ENCODE data around the gene HMGN5.

Gene HMGN5, protein sequence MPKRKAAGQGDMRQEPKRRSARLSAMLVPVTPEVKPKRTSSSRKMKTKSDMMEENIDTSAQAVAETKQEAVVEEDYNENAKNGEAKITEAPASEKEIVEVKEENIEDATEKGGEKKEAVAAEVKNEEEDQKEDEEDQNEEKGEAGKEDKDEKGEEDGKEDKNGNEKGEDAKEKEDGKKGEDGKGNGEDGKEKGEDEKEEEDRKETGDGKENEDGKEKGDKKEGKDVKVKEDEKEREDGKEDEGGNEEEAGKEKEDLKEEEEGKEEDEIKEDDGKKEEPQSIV

DNA sequence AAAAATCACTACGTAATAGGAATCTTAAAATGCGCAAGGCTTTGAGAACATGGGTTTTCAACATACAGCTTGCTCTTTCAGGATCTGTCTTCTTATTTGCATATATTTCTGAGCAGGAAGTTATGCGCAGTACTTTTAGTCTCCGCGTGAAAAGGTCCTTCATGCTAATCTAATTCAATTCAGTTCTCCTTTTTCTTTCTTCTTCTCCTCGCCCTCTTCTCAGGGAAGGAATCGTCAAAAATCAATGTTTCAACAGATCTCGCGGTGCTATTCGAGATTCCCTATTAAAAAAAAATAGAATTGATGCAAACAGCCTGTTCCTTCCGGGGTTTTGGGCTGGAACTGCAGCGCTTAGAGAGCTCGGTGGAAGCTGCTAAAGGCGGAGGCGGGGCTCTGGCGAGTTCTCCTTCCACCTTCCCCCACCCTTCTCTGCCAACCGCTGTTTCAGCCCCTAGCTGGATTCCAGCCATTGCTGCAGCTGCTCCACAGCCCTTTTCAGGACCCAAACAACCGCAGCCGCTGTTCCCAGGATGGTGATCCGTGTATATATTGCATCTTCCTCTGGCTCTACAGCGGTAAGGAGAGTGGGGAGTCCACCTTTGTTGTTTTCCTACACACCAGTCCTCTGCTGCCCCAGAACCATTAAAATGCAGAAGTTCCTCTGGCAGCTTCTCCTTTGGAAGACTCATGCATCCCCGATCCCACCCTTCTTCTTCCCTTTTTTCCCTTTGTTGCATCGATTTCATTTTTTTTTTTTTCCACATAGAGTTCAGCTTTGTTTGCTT lies at the start of gene HMGN5, which contains the start of gene SH3BGRL:
TSS of gene HMGN5 (minus strand) at position 243 of the 785 bp plus-strand sequence. CDS start 80,364 bp downstream, outside the sequence.
TSS of gene SH3BGRL (plus strand) at position 432 of the 785 bp plus-strand sequence. CDS start at position 531, 99 bp downstream.
- in situ Hi-C loops (cut with HindIII; ENCODE audit: low sequenced_read_pairs) = no loop called here

DNA sequence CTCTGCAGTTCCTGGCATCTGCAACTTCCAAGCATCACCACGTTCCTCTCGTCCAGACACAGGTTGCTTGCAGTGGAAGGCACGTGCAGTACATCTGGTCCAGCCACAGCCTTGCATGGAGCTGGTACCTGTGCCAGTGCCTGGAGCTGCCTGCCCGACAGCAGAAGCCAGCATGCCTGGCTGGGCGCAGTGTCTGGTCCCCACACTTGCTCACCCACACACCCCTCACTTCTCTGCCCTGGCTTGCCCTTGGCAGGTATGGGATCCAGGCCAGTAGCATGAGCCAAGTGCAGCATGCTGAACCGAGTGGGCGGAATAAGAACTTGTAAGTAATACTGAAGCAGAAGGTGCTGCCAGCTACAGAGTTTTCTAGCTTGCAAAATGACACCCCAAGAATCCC lies 40.0 kb upstream of the HMGN5 start:
- in situ Hi-C loops (cut with HindIII; ENCODE audit: low sequenced_read_pairs) = loop anchor here (5.0 kb wide), 1 partner anchor 96 kb away; no protein-coding TSS in a partner anchor

DNA sequence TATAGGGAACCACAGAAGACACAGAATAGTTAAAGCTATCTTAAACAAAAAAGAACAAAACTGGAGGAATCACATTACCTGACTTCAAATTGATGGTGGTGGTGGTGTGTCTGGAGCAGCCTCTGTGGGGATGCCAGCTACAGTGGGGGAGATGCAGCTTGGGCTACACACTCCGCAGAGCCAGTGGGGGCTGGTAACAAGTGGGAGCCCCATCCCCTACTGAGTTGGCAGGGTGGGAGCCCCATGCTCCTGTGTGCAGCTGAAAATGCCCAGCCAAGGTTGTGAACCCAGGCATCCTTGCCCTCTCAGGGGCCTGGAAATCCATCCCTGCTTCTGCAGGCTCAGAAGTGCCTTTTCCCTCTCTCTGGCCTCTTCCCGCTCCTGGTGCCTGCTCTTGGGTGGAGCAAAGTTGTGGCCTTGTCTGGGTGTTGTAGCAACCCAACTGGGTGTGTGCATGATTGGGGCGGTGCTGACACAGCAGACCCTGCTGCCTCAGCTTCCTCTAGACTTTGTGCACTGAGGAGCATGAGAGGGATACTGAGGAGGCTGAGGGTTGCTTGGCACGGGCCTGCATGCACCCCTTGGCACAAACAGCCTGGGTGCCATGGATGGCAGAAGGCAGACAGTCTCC lies 39.1 kb upstream of the HMGN5 start:
- in situ Hi-C loops (cut with HindIII; ENCODE audit: low sequenced_read_pairs) = loop anchor here (5.0 kb wide), 1 partner anchor 96 kb away; no protein-coding TSS in a partner anchor

DNA sequence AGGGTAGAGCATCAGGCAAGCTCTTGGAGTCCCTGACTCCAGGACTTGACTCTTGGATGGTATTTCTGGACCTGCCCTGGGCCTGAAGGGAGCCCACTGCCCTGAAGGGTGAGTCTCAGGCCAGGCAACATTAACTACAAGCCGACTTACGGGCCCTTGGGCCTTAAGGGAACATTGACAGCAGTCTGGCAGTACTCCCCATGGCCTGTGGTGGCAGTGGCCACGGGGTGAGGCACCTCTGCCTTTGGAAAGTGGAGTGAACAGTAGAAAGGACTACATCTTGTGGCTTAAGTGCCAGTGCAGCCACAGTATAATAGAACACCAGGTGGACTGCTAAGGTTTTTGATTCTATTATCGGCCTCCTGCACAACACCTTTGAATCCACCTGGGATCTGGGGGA lies 36.5 kb upstream of the HMGN5 start:
- in situ Hi-C loops (cut with HindIII; ENCODE audit: low sequenced_read_pairs) = no loop called here

DNA sequence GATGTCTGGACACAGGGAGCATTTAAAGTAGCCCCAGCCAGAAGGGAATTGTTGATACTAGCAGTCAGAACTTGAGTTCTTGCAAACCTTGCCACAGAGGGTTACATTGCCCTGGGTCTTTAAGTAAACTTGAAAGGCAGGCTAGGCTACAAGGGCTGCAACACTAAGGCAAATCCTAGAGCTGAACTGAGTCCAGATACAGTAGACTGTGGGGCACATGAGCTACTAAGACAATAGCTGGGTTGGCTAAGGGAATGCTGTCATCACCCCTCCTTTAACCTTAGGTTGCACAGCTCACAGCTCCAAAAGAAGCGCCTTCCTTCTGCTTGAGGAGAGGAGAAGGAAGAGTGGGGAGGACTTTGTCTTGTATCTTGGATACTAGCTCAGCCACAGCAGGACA lies 35.8 kb upstream of the HMGN5 start:
- in situ Hi-C loops (cut with HindIII; ENCODE audit: low sequenced_read_pairs) = no loop called here

DNA sequence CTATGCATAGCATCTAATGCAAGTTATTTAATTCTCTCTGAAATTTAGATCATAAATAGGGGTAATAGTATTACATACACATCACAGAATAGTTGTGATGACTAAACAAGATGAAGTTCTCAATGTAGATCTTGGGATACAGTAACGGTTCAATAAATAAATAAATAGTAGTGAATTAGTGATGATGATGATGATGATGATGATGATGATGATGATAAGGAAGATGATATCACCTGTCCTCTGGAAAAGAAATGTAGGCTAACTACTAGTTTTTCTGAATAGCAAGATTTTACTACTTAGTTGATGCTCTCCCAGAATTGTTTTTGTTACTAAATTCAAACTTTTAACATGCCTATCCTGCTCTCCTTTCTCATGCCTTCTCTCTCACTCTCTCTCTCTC lies 30.5 kb upstream of the HMGN5 start:
- in situ Hi-C loops (cut with HindIII; ENCODE audit: low sequenced_read_pairs) = no loop called here

DNA sequence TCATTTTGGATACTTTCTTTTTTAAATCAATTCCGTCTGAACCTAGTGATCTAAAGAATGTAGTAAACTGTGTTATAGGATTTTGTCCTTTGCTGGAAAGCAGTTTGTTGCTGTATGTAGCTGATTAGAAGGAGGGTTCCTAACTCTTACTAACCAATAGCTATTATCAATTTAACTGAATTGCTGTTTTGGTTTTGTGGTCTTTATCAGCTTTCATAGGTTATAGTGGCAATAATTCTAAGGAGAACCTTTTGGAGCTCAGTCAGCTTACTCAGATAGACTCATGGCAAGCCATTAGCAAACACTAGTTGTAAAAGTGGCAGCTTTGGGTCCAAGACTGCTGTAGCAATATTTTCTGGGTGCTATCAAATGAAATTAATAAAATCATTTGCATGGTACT lies 29.8 kb upstream of the HMGN5 start:
- in situ Hi-C loops (cut with HindIII; ENCODE audit: low sequenced_read_pairs) = no loop called here

DNA sequence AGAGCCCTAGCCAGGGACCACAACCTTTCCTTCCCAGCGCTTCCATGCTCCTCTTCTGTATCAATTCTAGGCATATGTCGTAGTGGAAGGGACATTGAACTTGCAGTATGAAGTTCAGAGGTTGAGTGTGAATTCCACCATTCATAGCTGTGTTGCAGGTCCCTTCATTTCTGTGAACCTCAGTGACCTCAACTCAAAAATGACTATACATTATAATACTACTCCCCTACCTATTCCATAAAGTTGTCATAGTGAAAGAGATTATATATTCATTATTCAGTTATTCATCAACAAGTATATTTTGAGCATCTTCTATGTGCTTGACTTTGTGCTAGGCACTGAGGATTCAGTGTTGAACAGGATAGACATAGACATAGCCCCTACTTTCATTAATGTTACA lies 28.2 kb upstream of the HMGN5 start:
- in situ Hi-C loops (cut with HindIII; ENCODE audit: low sequenced_read_pairs) = no loop called here

DNA sequence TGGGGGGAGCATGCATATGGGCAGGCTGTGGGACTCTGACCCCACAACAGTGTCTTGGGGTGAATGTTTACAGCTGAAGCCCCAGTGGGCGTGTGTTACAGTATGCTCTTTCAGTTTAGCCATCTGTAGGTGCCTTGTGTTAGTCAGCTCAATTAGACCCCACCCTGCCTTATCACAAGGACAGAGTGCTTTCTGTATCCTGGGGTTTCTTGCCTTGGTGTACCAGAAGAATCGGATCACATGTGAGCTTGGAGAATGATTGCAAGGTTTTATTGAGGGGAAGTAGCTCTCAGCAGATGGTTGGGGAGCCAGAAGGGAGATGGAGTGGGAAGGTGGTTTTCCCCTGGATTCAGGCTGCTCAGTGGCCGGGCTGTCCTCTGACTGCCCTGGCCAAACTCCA lies 27.5 kb upstream of the HMGN5 start:
- in situ Hi-C loops (cut with HindIII; ENCODE audit: low sequenced_read_pairs) = no loop called here

DNA sequence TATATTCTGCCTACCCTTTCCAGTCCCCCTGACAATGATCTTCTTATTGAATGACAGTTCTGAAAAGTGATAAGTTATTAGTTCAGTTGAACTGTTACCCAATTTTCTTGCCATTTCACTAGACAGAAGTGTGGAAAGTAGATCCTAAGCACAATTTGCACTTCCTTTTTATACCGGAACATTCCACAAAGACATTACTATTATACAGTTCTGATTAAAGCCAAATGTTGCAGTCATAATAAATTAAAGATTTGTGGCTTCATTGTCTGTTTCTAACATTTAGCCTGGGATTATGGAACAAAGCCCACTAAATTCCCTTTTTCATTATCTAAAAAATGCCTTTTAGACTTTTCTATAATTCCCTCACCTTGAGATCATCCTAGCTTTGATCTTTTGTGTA lies 14.0 kb upstream of the HMGN5 start:
- in situ Hi-C loops (cut with HindIII; ENCODE audit: low sequenced_read_pairs) = no loop called here

DNA sequence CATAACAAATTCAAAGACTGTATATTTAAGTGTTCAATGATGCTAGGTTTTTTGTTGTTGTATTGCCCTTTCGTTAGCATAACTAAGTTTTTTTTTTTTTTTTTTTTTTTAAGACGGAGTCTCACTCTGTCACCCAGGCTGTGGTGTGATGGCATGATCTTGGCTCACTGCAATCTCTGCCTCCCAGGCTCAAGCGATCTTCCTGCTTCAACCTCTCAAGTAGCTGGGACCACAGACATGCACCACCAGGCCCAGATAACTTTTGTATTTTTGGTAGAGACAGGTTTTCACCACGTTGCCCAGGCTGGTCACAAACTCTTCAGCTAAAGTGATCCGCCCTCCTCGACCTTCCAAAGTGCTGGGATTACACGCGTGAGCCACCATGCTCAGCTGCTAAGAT lies 7.2 kb upstream of the HMGN5 start:
- in situ Hi-C loops (cut with HindIII; ENCODE audit: low sequenced_read_pairs) = no loop called here

DNA sequence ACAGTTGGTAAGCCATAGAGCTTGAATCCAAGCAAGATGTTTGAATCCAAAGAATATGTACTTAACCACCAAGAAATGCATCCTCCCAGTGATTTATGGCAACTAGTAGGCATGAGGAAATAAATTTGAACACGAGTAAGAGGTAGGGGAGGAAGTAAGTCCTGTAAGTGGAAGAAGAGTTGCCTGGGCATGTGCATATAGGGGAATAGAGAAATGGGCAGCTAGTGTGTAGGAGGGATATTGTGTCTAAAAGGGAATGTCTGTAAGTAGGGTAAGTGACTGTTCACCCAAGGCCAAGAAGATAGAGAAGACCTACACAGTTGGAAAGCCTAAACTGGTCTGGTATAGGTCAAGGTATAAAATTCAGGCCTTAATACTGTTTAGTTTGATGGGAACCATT lies 4.8 kb upstream of the HMGN5 start:
- in situ Hi-C loops (cut with HindIII; ENCODE audit: low sequenced_read_pairs) = no loop called here

DNA sequence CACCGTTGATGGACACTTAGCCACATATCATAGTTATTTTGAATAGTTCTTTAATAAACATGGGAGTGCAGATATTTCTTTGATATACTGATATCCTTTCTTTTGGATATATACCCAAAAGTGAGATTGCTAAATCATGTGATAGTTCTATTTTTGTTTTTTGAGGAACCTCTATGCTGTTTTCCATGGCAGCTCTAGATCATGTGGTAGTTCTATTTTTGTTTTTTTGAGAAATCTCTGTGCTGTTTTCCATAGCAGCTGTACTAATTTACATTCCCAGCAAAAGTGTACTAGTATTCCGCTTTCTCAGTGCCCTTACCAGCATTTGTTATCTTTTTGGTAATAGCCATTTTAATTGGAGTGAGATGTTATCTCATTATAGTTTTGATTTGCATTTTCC lies 3.8 kb upstream of the HMGN5 start:
- in situ Hi-C loops (cut with HindIII; ENCODE audit: low sequenced_read_pairs) = no loop called here

DNA sequence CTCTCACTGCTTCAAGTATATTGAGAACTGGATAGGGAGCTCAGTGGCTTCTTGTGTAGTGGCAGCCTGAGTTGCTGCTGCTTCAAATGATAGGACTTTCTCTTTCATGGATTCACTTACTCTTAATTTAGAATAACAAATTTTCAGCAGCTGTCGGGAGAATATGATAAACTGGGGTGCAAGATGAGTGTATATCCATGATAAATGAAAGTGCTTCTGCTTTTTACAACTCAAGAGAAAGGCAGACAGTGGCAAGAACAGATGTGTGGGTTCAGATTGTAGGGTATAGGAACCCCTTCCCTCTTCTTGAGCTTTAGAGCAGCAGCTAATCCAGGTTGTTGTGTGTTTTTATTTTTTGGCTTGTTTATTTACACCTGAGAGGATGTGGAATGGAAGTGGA lies 1.2 kb upstream of the HMGN5 start:
- in situ Hi-C loops (cut with HindIII; ENCODE audit: low sequenced_read_pairs) = no loop called here

DNA sequence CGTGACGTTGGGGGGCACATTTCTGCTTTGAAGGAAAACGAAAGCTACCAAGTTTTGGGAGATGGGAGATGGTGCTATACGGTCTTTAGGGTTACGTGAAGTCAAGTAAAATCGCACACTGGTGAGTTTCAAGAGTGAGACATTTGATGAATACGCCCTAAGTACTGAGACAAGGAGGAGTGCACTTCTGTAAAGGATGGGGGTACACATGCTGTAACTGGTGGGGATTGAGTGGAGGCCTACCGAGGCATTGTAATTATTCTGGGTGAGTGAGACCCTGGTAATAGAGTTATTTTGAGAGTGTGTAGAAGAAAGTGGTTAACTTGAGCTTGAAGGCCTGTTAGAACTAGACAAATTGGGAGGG lies 725 bp upstream of the HMGN5 start:
- in situ Hi-C loops (cut with HindIII; ENCODE audit: low sequenced_read_pairs) = no loop called here

DNA sequence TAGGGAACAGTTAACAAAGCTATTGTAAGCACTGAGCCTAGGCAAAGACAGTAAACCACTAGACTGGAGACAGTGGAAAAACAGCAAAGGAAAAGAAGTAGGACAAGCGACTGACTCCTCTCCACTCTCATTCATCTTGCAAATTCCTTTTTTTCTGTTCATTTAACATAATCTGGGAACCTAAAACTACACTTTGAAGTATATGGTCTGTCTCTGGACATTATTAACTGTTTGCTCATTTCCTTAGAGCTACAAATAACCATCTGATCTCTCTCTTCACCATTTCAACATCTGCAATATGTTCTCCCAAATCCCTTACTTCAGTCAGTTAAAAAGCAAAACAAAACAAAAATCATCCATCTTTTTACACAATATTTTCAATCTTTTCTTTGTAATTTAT lies 642 bp downstream of the HMGN5 start:
- in situ Hi-C loops (cut with HindIII; ENCODE audit: low sequenced_read_pairs) = no loop called here

DNA sequence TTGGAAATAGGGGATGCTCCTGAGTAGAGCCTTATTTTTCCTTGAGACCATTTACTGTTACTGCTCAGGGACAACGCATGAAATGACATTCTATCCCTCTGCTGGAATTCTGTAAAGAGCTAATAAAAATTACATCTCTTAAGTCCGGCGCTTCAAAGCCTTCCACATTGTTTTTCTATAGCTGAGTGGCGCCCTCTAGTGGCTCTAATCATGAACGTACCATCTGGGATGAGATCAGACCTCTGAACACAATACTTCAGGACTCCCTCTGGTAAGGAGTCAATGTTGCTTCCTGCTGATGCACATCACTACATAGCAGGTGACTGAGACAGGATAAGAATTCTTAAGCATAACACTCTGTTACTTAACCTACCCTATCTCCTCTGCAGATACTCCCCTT lies 6.0 kb downstream of the HMGN5 start:
- in situ Hi-C loops (cut with HindIII; ENCODE audit: low sequenced_read_pairs) = no loop called here

DNA sequence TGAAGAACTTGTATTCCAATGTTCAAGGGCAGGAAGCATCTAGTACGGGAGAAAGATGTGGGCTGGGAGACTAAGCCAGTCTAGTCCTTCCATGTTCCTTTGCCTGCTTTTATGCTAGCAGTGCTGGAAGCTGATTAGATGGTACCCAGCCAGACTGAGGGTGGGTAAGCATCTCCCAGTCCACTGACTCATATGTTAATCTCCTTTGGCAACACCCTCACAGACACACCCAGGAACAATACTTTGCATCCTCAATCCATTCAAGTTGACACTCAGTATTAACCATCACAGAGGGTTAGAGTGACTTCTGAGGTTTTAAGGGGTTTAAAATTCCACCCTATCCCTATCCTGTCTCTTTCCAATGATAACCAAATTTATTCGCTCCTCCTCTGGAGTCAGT lies 6.5 kb downstream of the HMGN5 start:
- in situ Hi-C loops (cut with HindIII; ENCODE audit: low sequenced_read_pairs) = no loop called here

DNA sequence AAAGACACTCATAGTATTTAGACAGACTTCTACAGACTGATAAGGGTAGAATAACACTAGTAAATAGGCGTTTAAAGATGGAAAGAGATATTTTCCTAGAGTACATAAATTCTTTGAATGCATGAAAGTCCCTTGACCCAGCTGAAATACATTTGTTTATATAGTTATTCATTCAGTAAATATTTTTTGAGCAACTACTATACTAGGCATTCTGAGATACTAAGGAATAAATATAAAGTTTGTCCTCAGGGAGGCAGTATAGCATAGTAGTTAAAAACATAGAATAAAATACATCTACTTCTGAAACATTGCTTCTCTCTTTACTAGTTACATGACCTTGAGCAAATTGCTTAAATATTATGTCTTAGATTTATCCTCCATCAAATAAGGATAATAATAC lies 27.4 kb downstream of the HMGN5 start:
- in situ Hi-C loops (cut with HindIII; ENCODE audit: low sequenced_read_pairs) = no loop called here

DNA sequence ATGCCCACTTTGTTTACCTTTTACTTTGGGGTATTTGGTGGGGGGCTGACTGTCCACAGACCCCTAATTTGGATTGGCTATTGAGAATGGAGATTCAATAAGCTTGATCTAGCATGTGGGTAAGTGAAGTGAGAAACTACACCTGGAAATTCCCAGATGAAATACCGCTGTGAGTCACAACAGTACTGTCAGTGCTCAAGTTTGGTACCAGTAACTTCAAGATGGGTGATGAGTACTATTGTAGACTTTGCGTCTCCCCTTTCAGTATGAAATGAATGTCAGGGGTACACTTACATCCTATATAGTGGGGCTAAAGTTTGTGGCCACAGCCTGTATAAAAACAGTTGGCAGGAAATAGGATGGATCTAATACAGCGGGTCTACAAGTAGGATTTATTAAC lies 33.3 kb downstream of the HMGN5 start:
- in situ Hi-C loops (cut with HindIII; ENCODE audit: low sequenced_read_pairs) = no loop called here

DNA sequence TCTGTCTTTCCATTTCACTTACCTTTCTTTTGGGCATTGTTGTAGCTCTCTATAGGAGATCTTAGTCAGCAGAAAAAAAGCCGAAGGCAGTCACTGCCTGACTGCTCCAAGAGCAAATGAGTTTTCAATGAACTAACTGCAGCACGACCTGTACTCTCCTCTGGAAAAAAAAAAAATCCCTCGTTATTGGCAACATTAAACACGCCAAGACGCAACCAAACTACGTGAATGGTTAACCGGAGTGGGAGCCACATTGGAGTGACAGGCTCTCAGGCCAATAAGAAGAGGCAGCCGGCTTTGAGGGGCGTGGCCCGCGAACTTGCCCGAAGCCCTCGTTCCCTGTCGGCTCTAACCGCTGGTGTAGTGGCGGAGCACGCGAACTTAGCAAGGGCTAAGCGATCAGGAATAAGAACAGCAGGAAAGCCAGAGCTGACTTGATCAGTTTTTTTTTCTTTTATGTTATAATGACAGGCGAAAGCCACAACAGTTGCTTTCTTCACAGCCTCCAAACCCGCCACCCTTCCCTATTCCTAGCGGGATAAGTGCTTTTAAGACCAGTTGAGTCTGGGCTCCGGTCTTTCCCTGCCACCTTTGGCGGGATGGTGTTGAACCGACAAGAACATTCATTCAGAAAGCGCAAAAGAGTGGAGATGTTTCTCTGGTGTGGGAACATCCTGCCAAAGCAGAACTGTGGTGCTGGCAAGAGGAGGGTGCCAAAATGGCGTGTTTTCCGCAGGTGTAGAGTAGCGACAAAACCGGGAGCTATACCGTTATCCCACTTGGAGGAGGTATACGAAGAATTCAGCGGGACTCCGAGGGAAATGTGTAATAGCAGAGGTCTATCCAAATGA lies 80.0 kb downstream of the HMGN5 start:
- in situ Hi-C loops (cut with HindIII; ENCODE audit: low sequenced_read_pairs) = no loop called here
